GM10266 (cell line): ENCODE measurements around the gene CDRT4.
"Not testable (repeated sequence)": the region's sequence is repeated elsewhere in the genome, so short reads cannot be mapped to it uniquely, and the experiment has no call there.

Experiments used
- DNase-seq: peaks from one replicate; pipeline ENCODE4 v3.0.0; 2012; ENCODE audit errors: extremely low spot score
- TF ChIP-seq, protein P1 (sequence below): IDR thresholded peaks from 2 replicates; pipeline ENCODE4 v1.5.1; 2012; ENCODE audit warnings: mild to moderate bottlenecking, low read depth; ENCODE audit not compliant: control insufficient read depth, insufficient read depth; ENCODE audit errors: missing control alignments

The CDRT4 gene

DNA sequence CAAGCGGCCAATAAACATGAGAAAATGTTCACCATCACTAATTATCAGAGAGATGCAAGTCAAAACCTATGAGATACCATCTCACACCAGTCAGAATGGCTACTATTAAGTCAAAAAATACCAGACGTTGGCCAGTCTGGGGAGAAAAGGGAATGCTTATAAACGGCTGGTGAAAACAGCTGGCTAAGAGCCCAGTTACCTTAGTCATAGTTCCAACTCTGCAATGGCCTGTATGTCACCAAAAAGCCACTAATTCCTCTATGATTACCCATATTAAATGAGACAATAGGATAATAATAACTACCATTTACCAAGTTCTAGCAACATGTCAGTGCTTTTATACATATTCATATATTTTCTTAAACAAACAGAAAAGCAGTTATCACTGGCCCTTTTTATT is 42.9 kb upstream of the CDRT4 start:
- TF ChIP-seq, protein P1, sequence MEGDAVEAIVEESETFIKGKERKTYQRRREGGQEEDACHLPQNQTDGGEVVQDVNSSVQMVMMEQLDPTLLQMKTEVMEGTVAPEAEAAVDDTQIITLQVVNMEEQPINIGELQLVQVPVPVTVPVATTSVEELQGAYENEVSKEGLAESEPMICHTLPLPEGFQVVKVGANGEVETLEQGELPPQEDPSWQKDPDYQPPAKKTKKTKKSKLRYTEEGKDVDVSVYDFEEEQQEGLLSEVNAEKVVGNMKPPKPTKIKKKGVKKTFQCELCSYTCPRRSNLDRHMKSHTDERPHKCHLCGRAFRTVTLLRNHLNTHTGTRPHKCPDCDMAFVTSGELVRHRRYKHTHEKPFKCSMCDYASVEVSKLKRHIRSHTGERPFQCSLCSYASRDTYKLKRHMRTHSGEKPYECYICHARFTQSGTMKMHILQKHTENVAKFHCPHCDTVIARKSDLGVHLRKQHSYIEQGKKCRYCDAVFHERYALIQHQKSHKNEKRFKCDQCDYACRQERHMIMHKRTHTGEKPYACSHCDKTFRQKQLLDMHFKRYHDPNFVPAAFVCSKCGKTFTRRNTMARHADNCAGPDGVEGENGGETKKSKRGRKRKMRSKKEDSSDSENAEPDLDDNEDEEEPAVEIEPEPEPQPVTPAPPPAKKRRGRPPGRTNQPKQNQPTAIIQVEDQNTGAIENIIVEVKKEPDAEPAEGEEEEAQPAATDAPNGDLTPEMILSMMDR: no peak
- no peak for DNase-seq

DNA sequence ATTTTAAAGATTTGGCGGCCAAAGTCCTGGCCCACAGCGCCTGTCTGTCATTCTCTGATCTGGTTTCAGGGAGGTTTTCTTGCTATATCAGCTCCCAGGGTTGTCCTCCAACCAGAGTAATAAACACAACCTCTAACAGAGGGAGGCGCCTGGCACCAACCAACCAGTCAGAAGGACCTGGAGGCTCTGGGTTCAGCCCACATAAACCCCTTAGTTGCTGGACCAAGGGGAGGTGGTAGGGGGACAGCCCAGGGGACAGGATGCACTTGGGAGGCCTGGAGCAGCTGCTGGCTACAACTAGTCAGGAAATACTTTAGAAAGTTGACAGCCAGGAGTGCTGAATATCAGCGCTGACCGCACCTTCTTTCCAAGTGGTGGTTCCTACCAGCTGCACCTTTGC is 41.7 kb upstream of the CDRT4 start:
- DNase-seq: no peak
- TF ChIP-seq, protein P1: no peak

DNA sequence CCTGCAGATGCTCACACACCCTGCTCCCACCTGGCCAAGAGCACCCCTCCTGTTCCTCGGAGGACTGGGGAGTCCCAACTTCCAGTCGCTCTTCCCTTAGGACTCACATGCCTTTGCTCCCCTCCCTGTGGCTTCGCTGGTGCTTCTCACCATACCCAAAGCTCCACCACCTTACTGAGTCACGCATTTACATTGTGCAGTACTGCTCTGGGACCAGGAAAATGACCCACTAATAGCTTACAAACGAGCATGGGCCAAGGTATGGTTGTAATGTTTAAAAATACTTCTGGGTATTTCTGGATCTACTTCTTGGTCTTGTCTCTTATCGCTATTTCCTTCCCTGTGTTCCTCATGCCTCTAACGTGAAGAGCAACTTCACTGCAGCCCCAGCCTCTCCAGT is 41.0 kb upstream of the CDRT4 start:
- no peak for DNase-seq
- TF ChIP-seq, protein P1: no peak

DNA sequence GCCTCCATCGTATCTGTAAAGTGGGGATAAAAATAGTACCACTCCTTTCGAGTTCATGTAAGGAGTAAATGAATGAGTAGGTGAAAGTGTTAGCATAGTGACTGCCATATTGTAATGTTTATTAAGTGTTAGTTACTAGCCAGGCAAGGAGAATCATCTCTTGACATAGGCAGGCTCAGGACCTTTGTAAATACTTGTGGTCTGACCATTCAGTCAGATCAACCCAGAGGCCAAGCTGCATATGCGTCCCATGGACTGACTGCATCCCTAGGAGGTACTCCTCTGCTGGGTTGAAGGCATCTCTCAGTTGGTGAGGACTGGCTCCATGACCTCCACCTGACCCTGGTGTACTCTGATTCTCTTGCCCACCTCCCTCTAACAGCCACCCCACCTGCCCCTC is 40.5 kb upstream of the CDRT4 start:
- TF ChIP-seq, protein P1: no peak
- no peak for DNase-seq

DNA sequence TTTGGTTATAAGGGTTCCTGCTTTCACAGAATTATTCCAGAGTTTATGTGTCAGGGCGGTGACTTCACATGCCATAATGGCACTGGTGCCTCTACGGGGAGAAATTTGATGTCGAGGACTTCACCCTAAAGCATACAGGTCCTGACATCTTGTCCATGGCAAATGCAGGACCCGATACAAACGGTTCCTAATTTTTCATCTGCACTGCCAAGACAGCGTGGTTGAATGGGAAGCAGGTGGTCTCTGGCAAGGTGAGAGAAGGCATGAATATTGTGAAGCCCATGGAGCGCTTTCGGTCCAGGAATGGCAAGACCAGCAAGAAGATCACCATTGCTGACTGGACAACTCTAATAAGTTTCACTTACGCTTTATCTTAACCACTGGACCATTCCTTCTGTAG is 39.6 kb upstream of the CDRT4 start:
- TF ChIP-seq, protein P1: no peak

DNA sequence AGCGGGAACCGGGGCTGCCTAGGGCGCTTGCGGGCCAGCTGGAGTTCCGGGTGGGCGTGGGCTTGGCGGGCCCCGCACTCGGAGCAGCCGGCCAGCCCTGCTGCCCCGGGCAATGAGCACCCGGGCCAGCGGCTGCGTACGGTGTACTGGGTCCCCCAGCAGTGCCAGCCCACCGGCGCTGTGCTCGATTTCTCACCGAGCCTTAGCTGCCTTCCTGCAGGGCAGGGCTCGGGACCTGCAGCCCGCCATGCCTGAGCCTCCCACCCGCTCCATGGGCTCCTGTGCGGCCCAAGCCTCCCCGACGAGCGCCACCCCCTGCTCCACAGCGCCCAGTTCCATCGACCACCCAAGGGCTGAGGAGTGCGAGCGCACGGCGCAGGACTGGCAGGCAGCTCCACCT is 38.3 kb upstream of the CDRT4 start:
- DNase-seq: not testable (repeated sequence)

More for the DNA sequence above, 39.6 kb upstream of the CDRT4 start:
- no peak for DNase-seq

DNA sequence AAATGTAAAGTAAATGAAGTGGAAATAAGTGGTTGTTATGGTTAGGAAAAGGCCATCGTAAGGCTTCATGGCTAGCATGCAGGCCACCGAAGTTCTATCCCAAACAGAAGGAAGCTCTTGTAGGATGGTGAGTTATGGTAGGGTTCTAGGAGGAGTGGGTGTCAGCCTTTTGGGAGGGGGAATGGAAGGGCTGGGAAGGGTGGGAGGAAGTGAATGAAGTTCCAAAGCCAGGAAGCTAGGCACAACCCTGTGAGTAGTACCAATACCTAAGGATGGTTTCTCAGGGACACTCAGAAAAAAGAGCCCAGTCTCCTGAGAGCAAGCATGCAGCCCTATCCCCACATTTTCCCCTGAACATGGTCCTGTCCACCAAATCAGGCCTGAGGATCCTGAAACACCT is 36.3 kb upstream of the CDRT4 start:
- no peak for DNase-seq
- TF ChIP-seq, protein P1: no peak

DNA sequence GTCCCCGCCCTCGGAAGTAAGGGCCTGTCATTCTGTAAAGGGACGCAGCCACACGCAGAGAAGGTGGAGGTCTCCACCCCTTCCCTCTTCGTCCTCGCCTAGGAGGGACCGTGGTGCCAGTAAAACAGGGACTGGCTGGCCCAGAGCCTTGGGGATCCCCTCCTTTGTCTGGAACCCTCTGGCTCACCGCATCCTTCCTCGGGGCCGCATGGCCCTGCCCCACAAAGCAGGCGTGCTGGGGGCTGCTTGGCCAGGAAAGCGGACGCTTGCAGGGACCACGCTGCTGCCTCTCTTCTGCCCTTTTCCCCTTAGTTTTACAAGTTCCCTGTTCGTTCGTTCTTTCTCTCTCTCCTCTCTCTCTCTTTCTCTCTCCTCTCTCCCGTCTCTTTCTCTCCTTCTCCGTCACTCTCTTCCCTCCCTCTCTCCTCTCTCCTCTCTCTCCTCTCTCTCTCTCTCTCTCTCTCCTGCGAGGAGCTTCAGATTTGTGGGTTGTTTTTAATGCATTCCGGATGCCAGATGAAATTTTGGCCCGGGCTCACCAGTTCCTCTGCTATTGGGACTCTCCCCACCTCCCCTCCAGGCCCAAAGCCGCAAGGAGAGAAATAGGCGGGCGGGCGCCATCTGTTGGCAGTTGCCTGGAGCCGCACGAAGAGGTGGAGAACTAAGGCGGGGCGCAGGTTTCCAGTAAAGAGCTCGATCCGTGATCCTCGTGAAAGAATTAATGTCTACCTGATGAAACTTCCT is 35.1 kb upstream of the CDRT4 start:
- TF ChIP-seq, protein P1: peak; percentile 91

More for the DNA sequence above, 35.1 kb upstream of the CDRT4 start:
- peak; percentile 86 for DNase-seq
